ENCODE data around the gene BHLHE40.

Gene BHLHE40

DNA sequence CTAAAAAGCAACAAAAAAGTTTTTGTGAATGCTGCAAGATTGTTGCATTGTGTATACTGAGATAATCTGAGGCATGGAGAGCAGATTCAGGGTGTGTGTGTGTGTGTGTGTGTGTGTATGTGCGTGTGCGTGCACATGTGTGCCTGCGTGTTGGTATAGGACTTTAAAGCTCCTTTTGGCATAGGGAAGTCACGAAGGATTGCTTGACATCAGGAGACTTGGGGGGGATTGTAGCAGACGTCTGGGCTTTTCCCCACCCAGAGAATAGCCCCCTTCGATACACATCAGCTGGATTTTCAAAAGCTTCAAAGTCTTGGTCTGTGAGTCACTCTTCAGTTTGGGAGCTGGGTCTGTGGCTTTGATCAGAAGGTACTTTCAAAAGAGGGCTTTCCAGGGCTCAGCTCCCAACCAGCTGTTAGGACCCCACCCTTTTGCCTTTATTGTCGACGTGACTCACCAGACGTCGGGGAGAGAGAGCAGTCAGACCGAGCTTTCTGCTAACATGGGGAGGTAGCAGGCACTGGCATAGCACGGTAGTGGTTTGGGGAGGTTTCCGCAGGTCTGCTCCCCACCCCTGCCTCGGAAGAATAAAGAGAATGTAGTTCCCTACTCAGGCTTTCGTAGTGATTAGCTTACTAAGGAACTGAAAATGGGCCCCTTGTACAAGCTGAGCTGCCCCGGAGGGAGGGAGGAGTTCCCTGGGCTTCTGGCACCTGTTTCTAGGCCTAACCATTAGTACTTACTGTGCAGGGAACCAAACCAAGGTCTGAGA lies 4.7 kb downstream of the BHLHE40 start:
- TF ChIP-seq ESRRG (CRISPR knock-in tag; IDR thresholded peaks at IDR 0.05): no peak
- TF ChIP-seq, protein P1, sequence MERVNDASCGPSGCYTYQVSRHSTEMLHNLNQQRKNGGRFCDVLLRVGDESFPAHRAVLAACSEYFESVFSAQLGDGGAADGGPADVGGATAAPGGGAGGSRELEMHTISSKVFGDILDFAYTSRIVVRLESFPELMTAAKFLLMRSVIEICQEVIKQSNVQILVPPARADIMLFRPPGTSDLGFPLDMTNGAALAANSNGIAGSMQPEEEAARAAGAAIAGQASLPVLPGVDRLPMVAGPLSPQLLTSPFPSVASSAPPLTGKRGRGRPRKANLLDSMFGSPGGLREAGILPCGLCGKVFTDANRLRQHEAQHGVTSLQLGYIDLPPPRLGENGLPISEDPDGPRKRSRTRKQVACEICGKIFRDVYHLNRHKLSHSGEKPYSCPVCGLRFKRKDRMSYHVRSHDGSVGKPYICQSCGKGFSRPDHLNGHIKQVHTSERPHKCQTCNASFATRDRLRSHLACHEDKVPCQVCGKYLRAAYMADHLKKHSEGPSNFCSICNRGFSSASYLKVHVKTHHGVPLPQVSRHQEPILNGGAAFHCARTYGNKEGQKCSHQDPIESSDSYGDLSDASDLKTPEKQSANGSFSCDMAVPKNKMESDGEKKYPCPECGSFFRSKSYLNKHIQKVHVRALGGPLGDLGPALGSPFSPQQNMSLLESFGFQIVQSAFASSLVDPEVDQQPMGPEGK (CRISPR knock-in tag; IDR thresholded peaks at IDR 0.05; ENCODE audit: borderline replicate concordance): 0 out of 2 replicates have a peak, but pooled peaks have one; percentile 9
- TF ChIP-seq ZFP3 (CRISPR knock-in tag; IDR thresholded peaks at IDR 0.05): 0 out of 2 replicates have a peak, but pooled peaks have one; percentile 40
- ATAC-seq: no peak

DNA sequence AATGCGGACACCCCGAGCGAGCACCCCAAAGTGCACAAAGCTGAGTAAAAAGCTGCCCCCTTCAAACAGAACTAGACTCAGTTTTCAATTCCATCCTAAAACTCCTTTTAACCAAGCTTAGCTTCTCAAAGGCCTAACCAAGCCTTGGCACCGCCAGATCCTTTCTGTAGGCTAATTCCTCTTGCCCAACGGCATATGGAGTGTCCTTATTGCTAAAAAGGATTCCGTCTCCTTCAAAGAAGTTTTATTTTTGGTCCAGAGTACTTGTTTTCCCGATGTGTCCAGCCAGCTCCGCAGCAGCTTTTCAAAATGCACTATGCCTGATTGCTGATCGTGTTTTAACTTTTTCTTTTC lies 5.3 kb downstream of the BHLHE40 start:
- TF ChIP-seq ISL1 (CRISPR knock-in tag; IDR thresholded peaks at IDR 0.05) (no peak), OSR1 (CRISPR knock-in tag; IDR thresholded peaks at IDR 0.05) (no peak), ZC3H10 (CRISPR knock-in tag; IDR thresholded peaks at IDR 0.05) (no peak; the same call in 1 of the 2 replicates), ZFP3 (CRISPR knock-in tag; IDR thresholded peaks at IDR 0.05) (no peak), ESRRG (CRISPR knock-in tag; IDR thresholded peaks at IDR 0.05) (no peak), RARB (CRISPR knock-in tag; IDR thresholded peaks at IDR 0.05) (no peak), TOX (CRISPR knock-in tag; IDR thresholded peaks at IDR 0.05; ENCODE audit: borderline replicate concordance) (no peak), SNAI2 (CRISPR knock-in tag; IDR thresholded peaks at IDR 0.05) (no peak), ZNF565 (CRISPR knock-in tag; conservative IDR thresholded peaks at IDR 0.05; ENCODE audit: low read depth) (no peak), ZNF70 (CRISPR knock-in tag; IDR thresholded peaks at IDR 0.05) (no peak), CSDC2 (CRISPR knock-in tag; IDR thresholded peaks at IDR 0.05) (no peak), ZNF8 (CRISPR knock-in tag; IDR thresholded peaks at IDR 0.05) (no peak), ARNTL (CRISPR knock-in tag; IDR thresholded peaks at IDR 0.05; ENCODE audit: borderline replicate concordance, low read depth) (no peak), TCF4 (CRISPR knock-in tag; IDR thresholded peaks at IDR 0.05; ENCODE audit: borderline replicate concordance) (no peak)
- TF ChIP-seq, protein P2, sequence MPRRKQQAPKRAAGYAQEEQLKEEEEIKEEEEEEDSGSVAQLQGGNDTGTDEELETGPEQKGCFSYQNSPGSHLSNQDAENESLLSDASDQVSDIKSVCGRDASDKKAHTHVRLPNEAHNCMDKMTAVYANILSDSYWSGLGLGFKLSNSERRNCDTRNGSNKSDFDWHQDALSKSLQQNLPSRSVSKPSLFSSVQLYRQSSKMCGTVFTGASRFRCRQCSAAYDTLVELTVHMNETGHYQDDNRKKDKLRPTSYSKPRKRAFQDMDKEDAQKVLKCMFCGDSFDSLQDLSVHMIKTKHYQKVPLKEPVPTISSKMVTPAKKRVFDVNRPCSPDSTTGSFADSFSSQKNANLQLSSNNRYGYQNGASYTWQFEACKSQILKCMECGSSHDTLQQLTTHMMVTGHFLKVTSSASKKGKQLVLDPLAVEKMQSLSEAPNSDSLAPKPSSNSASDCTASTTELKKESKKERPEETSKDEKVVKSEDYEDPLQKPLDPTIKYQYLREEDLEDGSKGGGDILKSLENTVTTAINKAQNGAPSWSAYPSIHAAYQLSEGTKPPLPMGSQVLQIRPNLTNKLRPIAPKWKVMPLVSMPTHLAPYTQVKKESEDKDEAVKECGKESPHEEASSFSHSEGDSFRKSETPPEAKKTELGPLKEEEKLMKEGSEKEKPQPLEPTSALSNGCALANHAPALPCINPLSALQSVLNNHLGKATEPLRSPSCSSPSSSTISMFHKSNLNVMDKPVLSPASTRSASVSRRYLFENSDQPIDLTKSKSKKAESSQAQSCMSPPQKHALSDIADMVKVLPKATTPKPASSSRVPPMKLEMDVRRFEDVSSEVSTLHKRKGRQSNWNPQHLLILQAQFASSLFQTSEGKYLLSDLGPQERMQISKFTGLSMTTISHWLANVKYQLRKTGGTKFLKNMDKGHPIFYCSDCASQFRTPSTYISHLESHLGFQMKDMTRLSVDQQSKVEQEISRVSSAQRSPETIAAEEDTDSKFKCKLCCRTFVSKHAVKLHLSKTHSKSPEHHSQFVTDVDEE (CRISPR knock-in tag; IDR thresholded peaks at IDR 0.05): no peak
- TF ChIP-seq, protein P1 (CRISPR knock-in tag; IDR thresholded peaks at IDR 0.05; ENCODE audit: borderline replicate concordance): no peak
- TF ChIP-seq, protein P3, sequence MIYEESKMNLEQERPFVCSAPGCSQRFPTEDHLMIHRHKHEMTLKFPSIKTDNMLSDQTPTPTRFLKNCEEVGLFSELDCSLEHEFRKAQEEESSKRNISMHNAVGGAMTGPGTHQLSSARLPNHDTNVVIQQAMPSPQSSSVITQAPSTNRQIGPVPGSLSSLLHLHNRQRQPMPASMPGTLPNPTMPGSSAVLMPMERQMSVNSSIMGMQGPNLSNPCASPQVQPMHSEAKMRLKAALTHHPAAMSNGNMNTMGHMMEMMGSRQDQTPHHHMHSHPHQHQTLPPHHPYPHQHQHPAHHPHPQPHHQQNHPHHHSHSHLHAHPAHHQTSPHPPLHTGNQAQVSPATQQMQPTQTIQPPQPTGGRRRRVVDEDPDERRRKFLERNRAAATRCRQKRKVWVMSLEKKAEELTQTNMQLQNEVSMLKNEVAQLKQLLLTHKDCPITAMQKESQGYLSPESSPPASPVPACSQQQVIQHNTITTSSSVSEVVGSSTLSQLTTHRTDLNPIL (CRISPR knock-in tag; IDR thresholded peaks at IDR 0.05; ENCODE audit: low read depth): no peak
- TF ChIP-seq, protein P4, sequence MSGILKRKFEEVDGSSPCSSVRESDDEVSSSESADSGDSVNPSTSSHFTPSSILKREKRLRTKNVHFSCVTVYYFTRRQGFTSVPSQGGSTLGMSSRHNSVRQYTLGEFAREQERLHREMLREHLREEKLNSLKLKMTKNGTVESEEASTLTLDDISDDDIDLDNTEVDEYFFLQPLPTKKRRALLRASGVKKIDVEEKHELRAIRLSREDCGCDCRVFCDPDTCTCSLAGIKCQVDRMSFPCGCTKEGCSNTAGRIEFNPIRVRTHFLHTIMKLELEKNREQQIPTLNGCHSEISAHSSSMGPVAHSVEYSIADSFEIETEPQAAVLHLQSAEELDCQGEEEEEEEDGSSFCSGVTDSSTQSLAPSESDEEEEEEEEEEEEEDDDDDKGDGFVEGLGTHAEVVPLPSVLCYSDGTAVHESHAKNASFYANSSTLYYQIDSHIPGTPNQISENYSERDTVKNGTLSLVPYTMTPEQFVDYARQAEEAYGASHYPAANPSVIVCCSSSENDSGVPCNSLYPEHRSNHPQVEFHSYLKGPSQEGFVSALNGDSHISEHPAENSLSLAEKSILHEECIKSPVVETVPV (CRISPR knock-in tag; IDR thresholded peaks at IDR 0.05): no peak
- TF ChIP-seq, protein P5, sequence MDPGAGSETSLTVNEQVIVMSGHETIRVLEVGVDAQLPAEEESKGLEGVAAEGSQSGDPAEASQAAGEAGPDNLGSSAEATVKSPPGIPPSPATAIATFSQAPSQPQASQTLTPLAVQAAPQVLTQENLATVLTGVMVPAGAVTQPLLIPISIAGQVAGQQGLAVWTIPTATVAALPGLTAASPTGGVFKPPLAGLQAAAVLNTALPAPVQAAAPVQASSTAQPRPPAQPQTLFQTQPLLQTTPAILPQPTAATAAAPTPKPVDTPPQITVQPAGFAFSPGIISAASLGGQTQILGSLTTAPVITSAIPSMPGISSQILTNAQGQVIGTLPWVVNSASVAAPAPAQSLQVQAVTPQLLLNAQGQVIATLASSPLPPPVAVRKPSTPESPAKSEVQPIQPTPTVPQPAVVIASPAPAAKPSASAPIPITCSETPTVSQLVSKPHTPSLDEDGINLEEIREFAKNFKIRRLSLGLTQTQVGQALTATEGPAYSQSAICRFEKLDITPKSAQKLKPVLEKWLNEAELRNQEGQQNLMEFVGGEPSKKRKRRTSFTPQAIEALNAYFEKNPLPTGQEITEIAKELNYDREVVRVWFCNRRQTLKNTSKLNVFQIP (CRISPR knock-in tag; IDR thresholded peaks at IDR 0.05; ENCODE audit: borderline replicate concordance, low read depth): no peak; the same call in 1 of the 2 replicates
- ATAC-seq: no peak
